ENCODE results near the gene REV3L.
"Not testable (repeated sequence)": the region's sequence is repeated elsewhere in the genome, so short reads cannot be mapped to it uniquely, and the experiment has no call there.

REV3L gene

DNA sequence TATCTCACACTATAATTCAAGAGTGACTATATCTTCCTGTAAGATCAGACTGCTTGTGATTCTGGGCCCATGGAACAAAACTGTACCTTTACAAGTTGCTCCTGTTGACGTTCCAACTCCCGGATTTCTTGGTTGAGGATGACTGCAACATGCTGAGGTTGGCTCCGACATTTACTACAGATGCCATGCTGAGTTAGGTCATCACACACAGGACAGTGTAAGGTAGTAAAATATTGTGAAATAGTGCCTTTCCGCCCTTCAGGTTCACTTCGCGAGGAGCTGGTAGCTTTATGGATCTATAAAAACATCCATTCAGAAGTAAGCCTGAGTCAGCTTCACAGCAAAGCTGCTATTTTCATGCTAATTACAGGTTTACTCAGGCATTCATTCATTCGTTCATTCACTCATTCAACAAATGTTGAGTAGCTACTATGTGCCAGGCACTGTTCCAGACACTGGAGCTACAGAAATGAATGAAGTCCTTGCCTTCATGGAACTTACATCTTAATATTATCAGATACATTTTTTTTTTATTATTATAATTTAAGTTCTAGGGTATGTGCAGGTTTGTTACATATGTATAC is 175.7 kb downstream of the REV3L start:
- no peak for DNase-seq (ENCODE audit: extremely low read depth in 1 of 2, low read depth in 1 of 2)

- DNase-seq (ENCODE audit: extremely low read depth in 1 of 2, low read depth in 1 of 2), result no peak
Measured at GRCh38 chr6:111306104-111306888, 176.7 kb downstream of the REV3L start.

- no peak for DNase-seq (ENCODE audit: extremely low read depth in 1 of 2, low read depth in 1 of 2)
Measured at GRCh38 chr6:111301946-111302345, 181.1 kb downstream of the REV3L start.

DNA sequence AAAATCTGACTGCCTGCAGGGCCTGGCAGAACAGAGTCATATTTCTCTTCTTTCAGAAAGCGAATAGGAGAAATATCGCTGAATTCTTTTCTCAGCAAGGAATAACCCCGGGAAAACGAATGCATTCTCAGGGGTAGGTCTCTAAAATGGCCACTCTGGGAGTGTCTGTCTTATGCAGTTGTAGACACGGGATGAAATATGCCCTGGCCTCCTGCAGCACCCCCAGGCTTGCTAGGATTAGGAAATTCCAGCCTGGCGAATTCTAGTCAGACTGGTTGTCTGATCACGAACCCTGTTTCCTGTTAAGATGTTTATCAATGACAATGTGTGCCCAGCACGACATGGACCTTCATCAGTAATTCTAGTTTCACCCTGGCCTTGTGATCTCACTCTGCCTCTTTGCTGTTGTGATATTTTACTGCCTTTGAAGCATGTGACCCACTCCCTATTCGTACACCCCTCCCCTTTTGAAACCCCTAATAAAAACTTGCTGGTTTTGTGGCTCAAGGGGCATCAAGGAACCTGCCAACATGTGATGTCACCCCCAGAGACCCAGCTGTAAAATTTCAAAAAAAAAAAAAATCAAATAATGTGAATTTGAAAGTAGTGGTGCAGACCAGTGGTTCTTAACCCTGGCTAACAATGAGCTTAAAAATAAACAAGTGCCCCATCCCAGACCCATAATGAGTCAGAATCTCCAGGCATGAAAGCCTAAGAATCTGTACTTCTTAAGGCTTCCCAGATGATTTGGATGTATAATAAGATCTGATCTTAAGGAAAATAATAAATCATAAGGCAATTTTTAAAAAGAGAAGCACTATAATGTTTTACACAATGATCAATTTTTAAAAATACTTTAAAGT is 181.8 kb downstream of the REV3L start:
- not testable (repeated sequence) for DNase-seq (ENCODE audit: extremely low read depth in 1 of 2, low read depth in 1 of 2)

- DNase-seq (ENCODE audit: extremely low read depth in 1 of 2, low read depth in 1 of 2), result no peak
Measured at GRCh38 chr6:111297776-111298175, 185.2 kb downstream of the REV3L start.

DNA sequence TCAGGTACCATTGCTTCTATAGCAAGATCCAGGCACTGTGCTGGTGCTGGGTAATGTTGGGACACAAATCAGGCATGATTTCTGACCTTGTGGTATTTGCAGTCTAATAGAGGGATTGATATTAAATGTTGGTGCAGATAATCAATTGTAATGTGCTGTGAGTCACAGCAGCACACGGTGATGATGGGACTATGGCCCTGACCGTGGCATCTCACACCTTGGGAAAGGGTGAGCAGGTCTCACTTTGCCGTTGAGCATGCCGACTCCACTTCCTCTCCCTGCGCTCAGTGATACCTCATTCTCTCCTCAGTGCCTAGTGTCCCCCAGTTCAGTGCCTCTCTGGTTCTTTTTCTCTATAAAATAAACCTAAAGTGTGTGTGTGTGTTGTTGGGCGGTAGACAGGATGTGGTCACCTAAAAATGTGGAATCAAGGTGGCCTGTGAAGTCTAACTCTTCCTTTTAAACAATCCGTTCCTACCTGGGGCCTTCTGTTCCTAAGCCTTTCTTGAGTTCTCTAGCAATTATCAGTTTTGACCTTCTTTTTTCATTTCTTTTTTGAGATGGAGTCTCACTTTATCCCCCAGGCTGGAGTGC is 188.5 kb downstream of the REV3L start:
- no peak for DNase-seq (ENCODE audit: extremely low read depth in 1 of 2, low read depth in 1 of 2)

GRCh38 chr6:111291336-111292259 is 191.4 kb downstream of the REV3L start:
- DNase-seq (ENCODE audit: extremely low read depth in 1 of 2, low read depth in 1 of 2), result no peak

DNA sequence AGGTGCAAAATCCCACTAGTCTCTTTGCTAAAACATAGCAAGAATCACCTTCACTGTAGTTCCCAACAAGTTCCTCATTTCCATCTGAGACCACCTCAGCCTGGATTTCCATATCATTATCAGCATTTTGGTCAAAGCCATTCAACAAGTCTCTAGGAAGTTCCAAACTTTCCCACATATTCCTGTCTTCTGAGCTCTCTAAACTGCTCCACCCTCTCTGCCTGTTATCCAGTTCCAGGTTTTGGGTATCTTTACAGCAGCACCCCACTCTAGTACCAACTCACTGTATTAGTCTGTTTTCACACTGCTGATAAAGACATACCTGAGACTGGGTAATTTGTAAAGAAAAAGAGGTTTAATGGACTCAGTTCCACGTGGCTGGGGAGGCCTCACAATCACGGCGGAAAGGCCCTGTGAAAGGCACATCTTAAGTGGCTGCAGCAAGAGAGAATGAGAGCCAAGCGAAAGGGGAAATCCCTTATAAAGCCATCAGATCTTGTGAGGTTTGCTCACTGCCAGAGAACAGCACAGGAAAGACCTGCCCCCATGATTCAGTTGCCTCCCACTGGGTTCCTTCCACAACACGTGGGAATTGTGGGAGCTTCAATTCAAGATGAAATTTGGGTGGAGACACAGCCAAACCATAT is 192.2 kb downstream of the REV3L start:
- DNase-seq (ENCODE audit: extremely low read depth in 1 of 2, low read depth in 1 of 2), result not testable (repeated sequence)

DNA sequence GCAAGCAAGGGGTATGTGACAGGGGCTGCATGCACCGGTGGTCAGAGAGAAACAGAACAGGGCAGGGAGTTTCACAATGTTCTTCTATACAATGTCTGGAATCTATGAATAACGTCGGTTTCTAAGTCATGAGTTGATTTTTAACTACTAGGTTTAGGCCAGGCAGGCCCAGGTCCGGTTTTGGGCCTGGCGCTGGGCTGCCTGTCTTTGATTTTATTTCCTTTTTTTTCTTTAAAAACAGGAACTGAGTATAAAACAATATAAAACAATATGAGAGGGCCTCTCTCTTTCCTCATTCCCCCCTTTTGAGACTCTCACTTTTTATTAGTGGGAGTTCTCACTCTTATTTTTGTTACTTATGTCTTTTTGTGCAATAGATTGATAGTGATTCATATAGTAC is 198.7 kb downstream of the REV3L start:
- not testable (repeated sequence) for DNase-seq (ENCODE audit: extremely low read depth in 1 of 2, low read depth in 1 of 2)

DNA sequence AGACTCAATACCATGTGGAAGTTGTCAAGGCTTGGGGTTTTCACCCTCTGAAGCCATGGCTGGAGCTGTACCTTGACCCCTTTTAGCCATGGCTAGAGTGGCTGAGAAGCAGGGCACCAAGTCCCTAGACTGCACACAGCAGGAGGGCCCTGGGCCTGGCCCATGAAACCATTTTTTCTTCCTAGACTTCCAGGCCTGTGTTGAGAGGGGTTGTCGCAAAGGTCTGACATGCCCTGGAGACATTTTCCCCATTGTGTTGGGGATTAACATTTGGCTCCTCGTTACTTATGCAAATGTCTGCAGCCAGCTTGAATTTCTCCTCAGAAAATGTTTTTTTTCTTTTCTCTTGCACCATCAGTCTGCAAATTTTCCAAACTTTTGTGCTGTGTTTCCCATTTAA is 199.3 kb downstream of the REV3L start:
- no peak for DNase-seq (ENCODE audit: extremely low read depth in 1 of 2, low read depth in 1 of 2)

GRCh38 chr6:111282515-111282914 is 200.5 kb downstream of the REV3L start:
- DNase-seq (ENCODE audit: extremely low read depth in 1 of 2, low read depth in 1 of 2), result no peak

DNA sequence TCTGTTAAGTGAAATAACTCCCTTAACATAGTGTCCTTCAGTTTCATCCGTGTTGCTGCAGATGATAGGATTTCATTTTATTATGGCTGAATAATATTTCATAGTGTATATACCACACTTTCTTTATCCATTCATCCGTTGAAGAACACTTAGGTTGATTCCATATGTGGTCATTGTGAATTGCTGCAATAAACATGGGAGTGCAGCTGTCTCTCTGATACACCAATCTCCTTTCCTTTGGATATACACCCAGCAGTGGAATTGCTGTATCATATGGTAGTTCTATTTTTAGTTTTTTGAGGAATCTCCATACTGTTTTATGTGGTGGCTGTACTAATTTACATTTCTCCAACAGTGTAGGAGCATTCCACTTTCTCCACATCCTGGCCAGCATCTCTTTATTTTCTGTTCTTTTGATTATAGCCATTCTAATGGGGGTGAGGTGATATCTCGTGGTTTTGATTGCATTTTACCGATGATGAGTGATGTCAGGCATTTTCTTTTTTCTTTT is 202.5 kb downstream of the REV3L start:
- no peak for DNase-seq (ENCODE audit: extremely low read depth in 1 of 2, low read depth in 1 of 2)

GRCh38 chr6:111278731-111279130 is 204.3 kb downstream of the REV3L start:
- no peak for DNase-seq (ENCODE audit: extremely low read depth in 1 of 2, low read depth in 1 of 2)

DNA sequence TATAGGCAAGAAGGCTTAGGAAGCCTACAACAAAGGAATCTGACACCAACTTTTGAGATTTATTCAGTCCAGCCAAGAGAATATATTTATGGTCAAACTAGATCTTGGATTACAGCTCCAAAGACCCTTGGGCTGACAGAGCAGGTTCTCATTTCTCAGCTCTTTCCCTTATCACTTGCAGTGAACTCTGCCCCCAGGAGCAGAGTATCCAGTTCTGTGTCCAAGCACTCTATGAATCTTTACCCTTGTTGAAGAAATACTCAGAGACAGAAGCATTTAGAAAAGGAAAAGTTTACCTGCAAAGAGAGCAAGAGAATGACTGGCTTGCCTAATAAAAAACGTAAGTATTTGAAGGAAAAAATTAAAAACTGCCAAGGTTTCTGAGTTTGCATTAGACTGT is 205.2 kb downstream of the REV3L start:
- no peak for DNase-seq (ENCODE audit: extremely low read depth in 1 of 2, low read depth in 1 of 2)

DNA sequence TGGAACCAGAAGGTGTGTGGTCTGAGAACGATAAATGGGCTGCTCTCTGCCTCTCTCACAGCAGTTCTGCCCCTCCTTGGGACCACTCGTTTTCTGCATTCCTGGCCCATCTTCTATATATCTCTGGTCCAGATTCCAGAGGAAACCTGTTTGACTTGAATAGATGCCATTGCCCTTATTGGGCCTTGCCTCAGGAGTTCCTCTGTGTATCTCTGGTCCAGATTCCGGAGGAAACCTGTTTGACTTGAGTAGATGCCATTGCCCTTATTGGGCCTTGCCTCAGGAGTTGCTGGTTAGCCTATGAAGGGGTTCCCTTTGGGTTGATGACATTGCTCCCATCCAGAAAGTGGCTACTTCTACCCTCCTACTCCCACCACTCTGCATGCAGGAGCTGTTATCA is 206.3 kb downstream of the REV3L start:
- no peak for DNase-seq (ENCODE audit: extremely low read depth in 1 of 2, low read depth in 1 of 2)

GRCh38 chr6:111276335-111276734 is 206.7 kb downstream of the REV3L start:
- no peak for DNase-seq (ENCODE audit: extremely low read depth in 1 of 2, low read depth in 1 of 2)

DNA sequence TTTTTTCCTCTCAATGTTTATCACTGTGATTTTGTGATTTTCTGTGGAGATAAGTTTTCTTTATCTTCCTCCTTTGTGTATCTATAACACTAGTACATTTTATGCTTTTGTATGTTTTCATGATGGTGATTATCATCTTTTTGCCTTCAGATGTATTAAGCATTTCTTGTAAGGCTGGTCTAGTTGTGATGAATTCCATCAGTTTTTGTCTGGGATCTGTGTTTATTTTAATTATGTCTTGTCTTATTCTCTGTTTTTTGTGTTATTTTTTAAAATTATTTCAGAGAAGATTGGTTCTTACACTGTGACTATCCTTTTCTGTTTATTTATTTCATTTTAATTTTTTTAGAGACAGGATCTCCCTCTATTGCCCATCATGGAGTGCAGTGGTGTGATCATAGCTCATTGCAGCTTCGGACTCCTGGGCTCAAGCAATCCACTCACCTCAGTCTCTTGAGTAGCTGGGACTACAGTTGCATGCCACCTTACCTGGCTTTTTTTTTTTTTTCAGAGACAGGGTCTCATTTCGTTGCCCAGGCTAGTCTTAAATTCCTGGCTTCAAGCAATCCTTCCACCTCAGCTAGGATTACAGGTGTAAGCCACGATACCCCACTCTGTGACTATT is 208.3 kb downstream of the REV3L start:
- no peak for DNase-seq (ENCODE audit: extremely low read depth in 1 of 2, low read depth in 1 of 2)

GRCh38 chr6:111270121-111270520 is 212.9 kb downstream of the REV3L start:
- DNase-seq (ENCODE audit: extremely low read depth in 1 of 2, low read depth in 1 of 2), result no peak

DNA sequence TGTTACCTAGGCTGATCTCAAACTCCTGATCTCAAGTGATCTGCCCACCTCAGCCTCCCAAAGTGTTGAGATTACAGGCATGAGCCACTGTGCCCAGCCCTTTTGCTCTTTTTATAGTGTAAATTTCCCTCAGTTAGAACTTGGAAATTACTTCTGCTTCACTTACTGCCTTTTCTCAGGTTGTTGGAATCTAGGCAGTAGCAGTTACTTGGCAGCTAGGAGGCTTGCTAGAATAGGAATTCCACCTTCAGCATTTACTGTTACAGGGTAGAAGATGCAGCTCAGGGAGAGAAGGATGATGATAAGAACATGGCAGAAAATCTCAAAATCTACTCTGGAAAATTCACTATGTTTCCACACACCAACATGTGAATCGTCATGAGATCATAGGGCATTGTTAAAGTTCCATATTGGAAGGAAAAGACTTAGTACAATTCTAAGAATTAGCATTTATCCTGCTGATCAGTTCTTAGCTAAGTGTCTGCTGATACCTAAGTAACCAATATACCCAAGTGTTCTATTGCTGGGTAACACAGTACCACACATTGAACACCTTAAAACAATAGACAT is 213.5 kb downstream of the REV3L start:
- DNase-seq (ENCODE audit: extremely low read depth in 1 of 2, low read depth in 1 of 2), result no peak
